C4-2B (cell line): ENCODE results near the gene HCN2.

ENCODE experiments used
- CTCF ChIP-seq: fragments of 450-650 bp; conservative IDR thresholded peaks from 2 replicates; pipeline ENCODE4 v1.5.1; 2017; ENCODE audit warnings: mild to moderate bottlenecking
- ZFX ChIP-seq: fragments of 450-650 bp; IDR thresholded peaks from 2 replicates; pipeline ENCODE4 v1.6.1; 2017

DNA sequence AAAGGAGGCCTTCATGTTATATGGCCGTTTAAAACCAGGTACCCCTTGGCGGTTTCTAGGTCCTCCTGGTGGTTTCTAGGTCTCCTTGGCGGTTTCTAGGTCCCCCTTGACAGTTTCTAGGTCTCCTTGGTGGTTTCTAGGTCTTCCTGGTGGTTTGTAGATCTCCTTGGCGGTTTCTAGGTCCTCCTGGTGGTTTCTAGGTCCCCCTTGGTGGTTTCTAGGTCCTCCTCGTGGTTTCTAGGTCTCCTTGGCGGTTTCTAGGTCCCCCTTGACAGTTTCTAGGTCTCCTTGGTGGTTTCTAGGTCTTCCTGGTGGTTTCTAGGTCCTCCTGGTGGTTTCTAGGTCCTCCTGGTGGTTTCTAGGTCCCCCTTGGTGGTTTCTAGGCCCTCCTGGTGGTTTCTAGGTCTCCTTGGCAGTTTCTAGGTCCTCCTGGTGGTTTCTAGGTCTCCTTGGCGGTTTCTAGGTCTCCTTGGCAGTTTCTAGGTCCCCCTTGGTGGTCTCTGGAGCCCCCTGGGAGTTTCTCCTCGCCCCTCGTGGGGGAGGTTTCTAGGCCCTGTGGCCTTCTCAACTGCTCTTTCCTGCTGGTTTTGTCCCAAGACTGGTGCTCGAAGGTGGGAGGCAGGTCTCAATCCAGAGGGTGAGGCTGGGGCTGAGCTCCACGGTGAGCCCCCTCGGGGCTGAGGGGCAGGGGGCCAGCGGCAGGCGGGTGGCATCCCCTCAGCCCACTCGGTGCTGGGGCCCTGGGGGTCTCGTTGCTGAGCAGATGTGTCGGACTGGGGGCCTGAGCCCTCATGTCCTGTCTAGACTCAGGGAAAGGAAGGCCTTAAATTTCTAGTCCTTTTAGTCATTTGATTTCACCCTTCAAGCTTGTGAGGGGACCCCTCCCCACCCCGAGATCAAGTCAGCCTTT is 8.0 kb downstream of the HCN2 start:
- no peak for TF ChIP-seq CTCF
- TF ChIP-seq ZFX: no peak
